Dermis blood vessel endothelial cell (primary cell): ENCODE results near the gene GJB6. TPM values are rescaled to one million over a fixed set of nuclear protein-coding genes. Genes with fewer than 3 reads are reported as not detected.
"Not testable (repeated sequence)": the region's sequence is repeated elsewhere in the genome, so short reads cannot be mapped to it uniquely, and the experiment has no call there.

ENCODE experiments used
- DNase-seq: peaks from one replicate; pipeline ENCODE4 v3.0.0; 2010
- total RNA-seq: library from RNA; depleted of rRNA; stranded (reverse); fragments of >200 nt; gene quantifications from 2 replicates; pipeline ENCODE4 v1.2.3, GENCODE V29; 2014

Gene GJB6
- not detected in 2 replicates for total RNA-seq

- DNase-seq, result no peak
These were observed at the start of gene GJB6 for GRCh38 chr13:20231839-20232555. Gene GJB6, minus strand, starts transcription at chr13:20232319. Its CDS starts 8,839 bp downstream, at chr13:20223480.

GRCh38 chr13:20276901-20277300 lies 44.8 kb upstream of the GJB6 start:
- DNase-seq, result not testable (repeated sequence)

- DNase-seq, result no peak
These were observed 42.3 kb upstream of the GJB6 start for GRCh38 chr13:20274466-20274865.

- no peak for DNase-seq
These were observed 40.6 kb upstream of the GJB6 start for GRCh38 chr13:20272588-20273171.

GRCh38 chr13:20272104-20272503 lies 40.0 kb upstream of the GJB6 start:
- DNase-seq, result no peak

- DNase-seq, result no peak
These were observed 39.3 kb upstream of the GJB6 start for GRCh38 chr13:20271441-20271840.

- no peak for DNase-seq
These were observed 38.2 kb upstream of the GJB6 start for GRCh38 chr13:20270163-20270865.

- no peak for DNase-seq
These were observed 32.3 kb upstream of the GJB6 start for GRCh38 chr13:20264271-20265018.

GRCh38 chr13:20263393-20264044 lies 31.4 kb upstream of the GJB6 start:
- DNase-seq, result no peak

- DNase-seq, result no peak
These were observed 26.8 kb upstream of the GJB6 start for GRCh38 chr13:20258963-20259288.

- DNase-seq, result no peak
These were observed 26.3 kb upstream of the GJB6 start for GRCh38 chr13:20258208-20258962.

GRCh38 chr13:20254076-20254475 lies 22.0 kb upstream of the GJB6 start:
- no peak for DNase-seq

GRCh38 chr13:20249913-20250312 lies 17.8 kb upstream of the GJB6 start:
- DNase-seq, result no peak

GRCh38 chr13:20247963-20248362 lies 15.8 kb upstream of the GJB6 start:
- DNase-seq, result no peak

GRCh38 chr13:20247403-20247802 lies 15.3 kb upstream of the GJB6 start:
- no peak for DNase-seq

- no peak for DNase-seq
These were observed 9.5 kb upstream of the GJB6 start for GRCh38 chr13:20241593-20241992.

- no peak for DNase-seq
These were observed 7.6 kb upstream of the GJB6 start for GRCh38 chr13:20239748-20240147.

GRCh38 chr13:20232556-20233277 lies 598 bp upstream of the GJB6 start:
- DNase-seq, result no peak

- peak; percentile 3 for DNase-seq
These were observed 943 bp downstream of the GJB6 start for GRCh38 chr13:20230913-20231838.

- DNase-seq, result no peak
These were observed 4.4 kb downstream of the GJB6 start for GRCh38 chr13:20227730-20228129.
